Effector memory CD8-positive, alpha-beta T cell (primary cell): Measurements from ENCODE around the gene TUBGCP3.
A peak's percentile ranks its signal among the peaks of the same experiment; 100 is the strongest.
"Not testable (repeated sequence)": the region's sequence is repeated elsewhere in the genome, so short reads cannot be mapped to it uniquely, and the experiment has no call there.

Experiments
- ATAC-seq: fragments of 150-1000 bp; cut with Tn5 transposase; replicated peaks from 2 replicates; pipeline ENCODE4 v1.10.0; 2021; ENCODE audit warnings: mild to moderate bottlenecking, moderate library complexity
- DNase-seq, 3 experiments: peaks; one replicate each; pipeline ENCODE4 v3.0.0; 2021
- H3K27ac Mint-ChIP-seq, 2 donors: one replicate each; pipeline ENCODE4 v1.8.0; 2022; ENCODE audit warnings: mild to moderate bottlenecking in 2 of 2, mixed read lengths in 2 of 2, moderate library complexity in 2 of 2
- H3K27me3 Mint-ChIP-seq, 2 donors: one replicate each; pipeline ENCODE4 v1.8.0; 2022; ENCODE audit warnings: mixed read lengths in 2 of 2
- H3K36me3 Mint-ChIP-seq: one replicate; pipeline ENCODE4 v1.8.0; 2022; ENCODE audit warnings: mild to moderate bottlenecking, moderate library complexity, mixed read lengths; ENCODE audit not compliant: insufficient read depth
- H3K4me1 Mint-ChIP-seq, 2 donors: one replicate each; pipeline ENCODE4 v1.8.0; 2022; ENCODE audit warnings: low read depth in 2 of 2, mixed read lengths in 2 of 2
- H3K4me3 Mint-ChIP-seq, 2 donors: one replicate each; pipeline ENCODE4 v1.8.0; 2022; ENCODE audit warnings: mild to moderate bottlenecking in 2 of 2, mixed read lengths in 2 of 2, moderate library complexity in 2 of 2
- H3K9me3 Mint-ChIP-seq, 2 donors: one replicate each; pipeline ENCODE4 v1.8.0; 2022; ENCODE audit warnings: mixed read lengths in 2 of 2
- total RNA-seq, 9 experiments: gene quantifications; one replicate each; lab custom pipeline; 2026; lab: John Stamatoyannopoulos, UW

The TUBGCP3 gene, protein sequence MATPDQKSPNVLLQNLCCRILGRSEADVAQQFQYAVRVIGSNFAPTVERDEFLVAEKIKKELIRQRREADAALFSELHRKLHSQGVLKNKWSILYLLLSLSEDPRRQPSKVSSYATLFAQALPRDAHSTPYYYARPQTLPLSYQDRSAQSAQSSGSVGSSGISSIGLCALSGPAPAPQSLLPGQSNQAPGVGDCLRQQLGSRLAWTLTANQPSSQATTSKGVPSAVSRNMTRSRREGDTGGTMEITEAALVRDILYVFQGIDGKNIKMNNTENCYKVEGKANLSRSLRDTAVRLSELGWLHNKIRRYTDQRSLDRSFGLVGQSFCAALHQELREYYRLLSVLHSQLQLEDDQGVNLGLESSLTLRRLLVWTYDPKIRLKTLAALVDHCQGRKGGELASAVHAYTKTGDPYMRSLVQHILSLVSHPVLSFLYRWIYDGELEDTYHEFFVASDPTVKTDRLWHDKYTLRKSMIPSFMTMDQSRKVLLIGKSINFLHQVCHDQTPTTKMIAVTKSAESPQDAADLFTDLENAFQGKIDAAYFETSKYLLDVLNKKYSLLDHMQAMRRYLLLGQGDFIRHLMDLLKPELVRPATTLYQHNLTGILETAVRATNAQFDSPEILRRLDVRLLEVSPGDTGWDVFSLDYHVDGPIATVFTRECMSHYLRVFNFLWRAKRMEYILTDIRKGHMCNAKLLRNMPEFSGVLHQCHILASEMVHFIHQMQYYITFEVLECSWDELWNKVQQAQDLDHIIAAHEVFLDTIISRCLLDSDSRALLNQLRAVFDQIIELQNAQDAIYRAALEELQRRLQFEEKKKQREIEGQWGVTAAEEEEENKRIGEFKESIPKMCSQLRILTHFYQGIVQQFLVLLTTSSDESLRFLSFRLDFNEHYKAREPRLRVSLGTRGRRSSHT
- 34.8 to 69.7 (median 41.5) reads per million in 9 experiments for total RNA-seq

DNA sequence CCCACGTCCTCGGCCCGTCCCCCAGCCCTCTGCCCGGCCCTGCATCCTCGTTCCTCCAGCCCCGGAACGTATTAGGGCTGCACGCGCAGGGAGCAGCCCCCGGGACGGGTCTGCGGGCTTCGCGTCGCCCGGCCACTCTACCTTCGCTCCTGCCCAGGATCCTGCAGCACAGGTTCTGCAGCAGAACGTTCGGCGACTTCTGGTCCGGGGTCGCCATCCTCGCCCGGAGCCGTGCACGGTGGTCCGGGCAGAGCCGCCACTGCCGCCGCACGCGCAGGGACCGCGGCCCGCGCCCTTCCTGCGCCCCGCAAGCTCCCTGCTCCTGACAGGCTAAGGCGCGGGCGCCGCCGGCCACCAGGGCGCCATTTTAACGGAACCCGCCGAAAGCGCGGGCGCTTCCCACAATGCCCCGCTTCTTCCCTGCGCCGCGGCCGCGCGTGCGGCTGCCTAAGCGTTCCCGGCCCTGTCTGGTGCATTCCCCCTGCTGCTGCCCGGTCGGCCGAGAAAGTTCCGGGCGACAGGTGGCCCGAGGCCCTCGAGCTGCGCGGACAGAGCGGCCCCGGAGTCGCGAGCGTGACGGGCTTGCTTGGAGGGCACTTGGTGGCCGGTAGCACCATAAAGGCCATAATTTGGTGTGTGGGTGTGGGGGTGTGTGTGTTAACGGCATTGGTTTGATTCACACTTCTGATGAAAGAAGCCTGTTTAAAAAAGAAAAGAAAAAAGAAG, at the start of gene TUBGCP3:
TUBGCP3 (minus strand) TSS at position 390 of the 726 bp plus-strand sequence; CDS start at position 217, 173 bp downstream.
- Mint-ChIP-seq H3K4me1 (peaks cover 24 to 25% of the 10 kb centered on the region in 2 donors), H3K27ac (peak within 1 kb of the TSS; percentile 91 to 98), H3K9me3 (no peaks in the 10 kb centered on the region), H3K4me3 (peak within 1 kb of the TSS; percentile 94 to 96), H3K27me3 (peaks cover 0 to 7% of the 10 kb centered on the region in 2 donors), H3K36me3 (peaks cover 12% of the 10 kb centered on the region)
- ATAC-seq = peak; percentile 85
- DNase-seq = peak; percentile 58 to 71 (median 70)

DNA sequence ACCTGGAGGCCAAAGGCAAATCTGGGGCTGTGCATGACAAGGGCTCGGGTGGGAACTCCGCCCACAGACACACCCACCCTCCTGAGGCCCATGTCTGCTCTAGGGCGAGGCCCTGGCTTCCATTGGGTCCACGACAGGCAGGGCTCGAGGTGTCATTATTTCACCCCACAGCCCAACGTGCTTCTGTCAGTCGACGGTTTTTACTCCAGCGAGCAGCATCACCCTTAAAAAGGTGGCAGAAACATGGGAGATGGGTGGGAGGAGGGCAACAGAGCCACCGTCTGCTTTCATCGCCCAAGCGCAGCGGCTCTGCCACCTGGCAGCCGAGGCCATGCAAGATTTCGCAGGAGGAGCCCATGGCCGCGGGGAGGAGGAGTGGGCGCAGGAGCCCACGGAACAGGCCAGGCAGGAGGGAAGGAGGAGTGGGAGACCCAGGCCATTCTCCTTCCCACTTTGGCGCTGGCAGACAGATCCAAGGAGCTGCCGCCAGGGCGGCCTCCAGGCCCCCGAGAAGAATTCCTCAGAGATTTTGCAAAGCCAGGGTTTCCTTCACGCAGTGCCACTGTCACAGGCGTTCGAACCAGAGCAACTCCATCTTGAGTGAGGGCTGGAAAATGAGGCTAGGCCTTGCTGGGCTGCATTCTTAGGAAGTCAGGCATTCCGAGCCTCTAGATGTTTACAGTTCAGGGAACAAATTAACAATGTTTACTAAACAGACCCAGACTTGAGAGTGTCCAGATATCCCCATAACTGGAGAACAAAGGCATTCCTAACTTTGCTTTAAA, 49.3 kb upstream of the TUBGCP3 start:
- ATAC-seq = no peak
- DNase-seq = no peak
- Mint-ChIP-seq H3K9me3 (no peaks in the 10 kb centered on the region), H3K27me3 (peaks cover 41 to 60% of the 10 kb centered on the region in 2 donors), H3K4me3 (no peak overlapping the region), H3K36me3 (peaks cover 4% of the 10 kb centered on the region), H3K27ac (no peak overlapping the region), H3K4me1 (peaks cover 0 to 2% of the 10 kb centered on the region in 2 donors)

DNA sequence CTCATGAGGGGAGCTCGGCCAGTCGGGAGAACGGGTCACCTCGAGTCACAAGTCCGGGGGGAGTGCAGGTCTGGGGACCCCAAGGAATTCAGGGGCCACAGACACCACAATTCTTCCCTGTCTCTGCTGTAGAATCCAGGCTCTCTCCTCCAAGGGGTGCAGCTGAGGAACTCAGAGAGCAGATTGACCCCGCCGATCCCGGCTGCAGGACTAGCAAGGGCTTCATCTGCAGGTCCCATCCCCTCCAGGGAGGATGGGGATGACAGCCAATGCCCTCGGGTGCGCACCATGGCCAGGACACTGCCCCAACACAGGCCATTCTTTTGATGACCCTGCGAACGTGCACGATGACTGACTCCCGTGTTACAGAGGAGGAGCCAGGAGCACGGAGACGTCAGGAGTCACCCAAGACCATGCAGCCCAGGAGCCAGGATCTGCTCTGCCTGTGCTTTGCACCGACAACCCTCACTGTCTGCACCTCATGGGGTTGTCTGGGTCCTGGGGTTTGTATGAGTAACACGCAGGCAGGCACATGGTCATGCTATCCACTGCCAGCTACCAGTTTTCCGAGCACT, 48.5 kb upstream of the TUBGCP3 start:
- H3K27ac Mint-ChIP-seq = no peak overlapping the region
- H3K4me3 Mint-ChIP-seq = no peak overlapping the region

DNA sequence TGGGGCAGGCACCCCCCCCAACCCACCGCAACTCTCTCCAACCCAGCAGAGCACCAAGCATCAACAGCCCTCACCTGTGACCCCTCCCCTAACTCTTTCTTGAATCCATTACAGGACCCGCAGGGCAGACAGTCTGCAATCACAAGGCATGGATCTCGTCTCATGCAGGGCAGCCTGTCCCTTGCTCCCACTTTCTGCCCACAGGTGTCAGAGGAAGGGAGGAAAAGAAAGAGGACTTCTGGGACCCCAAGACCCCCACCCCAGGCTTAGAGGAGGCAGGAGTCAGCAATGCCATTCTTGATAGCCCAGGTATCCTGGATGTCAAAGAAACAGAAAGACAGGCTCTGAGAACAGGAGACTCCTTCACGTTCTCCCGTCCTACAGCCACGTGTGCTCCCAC, 47.4 kb upstream of the TUBGCP3 start:
- H3K9me3 Mint-ChIP-seq = no peaks in the 10 kb centered on the region
- H3K27me3 Mint-ChIP-seq = peaks cover 43 to 58% of the 10 kb centered on the region in 2 donors
- H3K4me3 Mint-ChIP-seq = no peak overlapping the region
- DNase-seq (no peak), ATAC-seq (no peak)
- H3K27ac Mint-ChIP-seq = no peak overlapping the region
- peaks cover 4% of the 10 kb centered on the region for H3K36me3 Mint-ChIP-seq
- H3K4me1 Mint-ChIP-seq = no peaks in the 10 kb centered on the region

More for the DNA sequence above, 48.5 kb upstream of the TUBGCP3 start:
- Mint-ChIP-seq H3K27me3 (peaks cover 36 to 54% of the 10 kb centered on the region in 2 donors), H3K4me1 (peaks cover 0 to 2% of the 10 kb centered on the region in 2 donors), H3K9me3 (no peaks in the 10 kb centered on the region), H3K36me3 (peaks cover 4% of the 10 kb centered on the region)
- DNase-seq = no peak
- ATAC-seq = no peak

DNA sequence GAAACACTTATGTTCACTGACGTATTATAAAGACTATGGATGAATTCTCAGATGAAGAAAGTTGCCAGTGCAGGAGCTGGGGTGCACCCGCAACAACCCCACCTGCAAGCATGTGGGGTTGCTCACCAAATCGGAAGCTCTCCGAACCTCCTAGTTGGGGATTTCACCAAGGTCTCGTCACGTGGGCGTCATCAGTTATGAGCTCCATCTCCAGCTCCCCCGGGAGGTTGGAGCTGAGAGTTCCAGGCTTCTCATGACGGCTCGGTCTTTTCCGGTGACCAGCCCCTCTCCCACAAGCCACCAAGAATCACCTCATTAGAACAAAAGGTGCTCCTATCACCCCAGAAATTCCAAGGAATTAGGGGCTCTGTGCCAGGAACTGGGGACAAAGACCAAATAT, 46.1 kb upstream of the TUBGCP3 start:
- H3K9me3 Mint-ChIP-seq = no peaks in the 10 kb centered on the region
- no peaks in the 10 kb centered on the region for H3K4me1 Mint-ChIP-seq
- H3K4me3 Mint-ChIP-seq = no peak overlapping the region
- H3K36me3 Mint-ChIP-seq = peaks cover under 1% of the 10 kb centered on the region
- ATAC-seq (no peak), DNase-seq (no peak)
- no peak overlapping the region for H3K27ac Mint-ChIP-seq
- peaks cover 34 to 46% of the 10 kb centered on the region in 2 donors for H3K27me3 Mint-ChIP-seq

DNA sequence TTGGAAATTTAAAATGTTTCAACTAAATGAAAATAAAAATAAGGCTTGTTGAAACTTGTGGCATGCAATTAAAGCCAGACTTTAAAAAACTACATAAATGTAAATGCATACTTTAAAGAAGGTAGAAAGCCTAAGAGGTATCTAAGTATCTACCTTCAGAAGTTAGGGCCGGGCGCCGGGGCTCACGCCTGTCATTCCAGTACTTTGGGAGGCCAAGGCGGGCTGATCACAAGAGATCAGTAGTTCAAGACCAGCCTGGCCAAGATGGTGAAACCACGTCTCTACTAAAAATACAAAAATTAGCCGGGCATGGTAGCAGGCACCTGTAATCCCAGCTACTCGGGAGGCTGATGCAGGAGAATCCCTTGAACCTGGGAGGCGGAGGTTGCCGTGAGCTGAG, 42.3 kb upstream of the TUBGCP3 start:
- H3K27me3 Mint-ChIP-seq = peaks cover 9 to 34% of the 10 kb centered on the region in 2 donors
- H3K27ac Mint-ChIP-seq, H3K36me3 Mint-ChIP-seq, ATAC-seq, H3K4me1 Mint-ChIP-seq, H3K4me3 Mint-ChIP-seq, H3K9me3 Mint-ChIP-seq, DNase-seq: not testable (repeated sequence)

DNA sequence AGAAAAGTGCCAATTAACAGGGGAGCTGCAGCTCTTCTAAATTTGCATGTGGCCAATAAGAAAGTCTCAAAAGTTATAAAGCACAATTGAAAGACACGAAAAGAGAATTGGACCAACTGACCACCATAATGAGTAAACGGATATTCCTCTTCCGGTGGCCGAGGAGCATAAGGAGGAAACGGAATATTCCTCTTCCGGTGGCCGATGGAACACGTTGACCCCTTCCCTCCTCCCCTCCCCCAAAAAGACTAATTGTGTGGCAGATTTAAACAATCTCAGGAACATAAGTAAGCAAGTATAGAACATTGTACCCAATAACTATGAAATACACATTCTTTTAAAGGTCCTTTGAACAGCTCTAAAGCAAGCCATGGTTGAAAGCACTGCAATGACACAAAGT, 41.2 kb upstream of the TUBGCP3 start:
- Mint-ChIP-seq H3K27me3 (peaks cover 17 to 44% of the 10 kb centered on the region in 2 donors), H3K9me3 (no peaks in the 10 kb centered on the region), H3K4me3 (no peak overlapping the region), H3K27ac (no peak overlapping the region), H3K36me3 (no peaks in the 10 kb centered on the region), H3K4me1 (no peaks in the 10 kb centered on the region)
- ATAC-seq = no peak
- no peak for DNase-seq

DNA sequence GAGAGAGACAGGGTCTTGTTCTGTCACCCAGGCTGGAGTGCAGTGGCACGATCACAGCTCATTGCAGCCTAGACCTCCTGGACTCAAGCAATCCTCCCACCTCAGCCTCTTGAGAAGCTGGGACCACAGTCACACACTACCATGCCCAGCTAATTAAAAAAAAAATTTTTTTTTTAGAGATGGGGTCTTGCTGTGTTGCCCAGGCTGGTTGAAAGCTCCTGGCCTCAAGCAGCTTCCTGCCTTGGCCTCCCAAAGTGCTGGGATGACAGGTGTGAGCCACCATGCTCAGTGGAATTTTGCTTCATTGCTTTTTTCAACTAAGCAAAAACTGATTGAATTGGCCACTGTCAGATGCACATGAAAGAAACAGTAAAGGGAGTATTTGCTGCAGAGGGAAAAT, 39.7 kb upstream of the TUBGCP3 start:
- H3K36me3 Mint-ChIP-seq, DNase-seq, H3K4me1 Mint-ChIP-seq, ATAC-seq, H3K4me3 Mint-ChIP-seq, H3K9me3 Mint-ChIP-seq, H3K27ac Mint-ChIP-seq: not testable (repeated sequence)
- H3K27me3 Mint-ChIP-seq = peaks cover 32 to 52% of the 10 kb centered on the region in 2 donors

DNA sequence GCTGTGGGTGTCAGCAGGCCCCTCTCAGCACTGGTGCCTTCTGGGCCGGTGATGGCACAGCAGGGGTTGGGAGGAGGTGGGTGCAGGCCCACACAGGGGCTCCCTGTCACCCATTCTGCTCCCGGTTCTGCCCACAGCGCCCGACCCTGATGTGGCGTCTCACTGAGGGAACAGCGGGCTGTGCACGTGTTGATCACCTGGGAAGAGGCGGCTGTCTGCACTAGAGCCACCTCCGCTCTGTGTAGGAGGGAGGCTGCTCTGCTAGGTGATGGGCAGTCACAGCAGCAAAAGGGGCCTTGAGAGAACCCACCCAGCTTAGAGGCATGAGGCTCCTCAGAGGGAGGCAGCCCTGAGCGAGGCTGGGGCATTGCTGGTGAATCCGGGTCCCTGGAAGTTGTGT, 39.2 kb upstream of the TUBGCP3 start:
- Mint-ChIP-seq H3K4me1 (no peaks in the 10 kb centered on the region), H3K4me3 (no peak overlapping the region), H3K27ac (no peak overlapping the region), H3K27me3 (peaks cover 36 to 57% of the 10 kb centered on the region in 2 donors), H3K36me3 (no peaks in the 10 kb centered on the region), H3K9me3 (no peaks in the 10 kb centered on the region)
- DNase-seq (no peak), ATAC-seq (no peak)

DNA sequence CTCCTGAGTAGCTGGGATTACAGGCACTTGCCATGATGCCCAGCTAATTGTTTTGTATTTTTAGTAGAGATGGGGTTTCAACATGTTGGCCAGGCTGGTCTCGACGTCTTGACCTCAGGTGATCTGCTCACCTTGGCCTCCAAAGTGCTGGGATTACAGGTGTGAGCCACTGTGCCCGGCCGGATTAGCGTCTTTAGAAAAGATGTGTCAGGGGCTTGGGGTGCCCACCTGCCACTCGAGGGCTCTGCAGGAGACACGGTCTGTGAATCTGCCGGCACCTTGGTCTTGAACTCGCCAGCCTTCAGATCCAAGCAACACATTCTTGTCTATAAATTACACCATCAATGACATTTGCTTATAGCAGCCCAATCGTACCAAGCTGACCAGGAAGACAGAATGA, 38.8 kb upstream of the TUBGCP3 start:
- Mint-ChIP-seq H3K4me1 (no peaks in the 10 kb centered on the region), H3K27me3 (peaks cover 38 to 61% of the 10 kb centered on the region in 2 donors), H3K27ac (no peak overlapping the region), H3K9me3 (no peaks in the 10 kb centered on the region), H3K4me3 (no peak overlapping the region), H3K36me3 (no peaks in the 10 kb centered on the region)
- DNase-seq (no peak), ATAC-seq (no peak)

DNA sequence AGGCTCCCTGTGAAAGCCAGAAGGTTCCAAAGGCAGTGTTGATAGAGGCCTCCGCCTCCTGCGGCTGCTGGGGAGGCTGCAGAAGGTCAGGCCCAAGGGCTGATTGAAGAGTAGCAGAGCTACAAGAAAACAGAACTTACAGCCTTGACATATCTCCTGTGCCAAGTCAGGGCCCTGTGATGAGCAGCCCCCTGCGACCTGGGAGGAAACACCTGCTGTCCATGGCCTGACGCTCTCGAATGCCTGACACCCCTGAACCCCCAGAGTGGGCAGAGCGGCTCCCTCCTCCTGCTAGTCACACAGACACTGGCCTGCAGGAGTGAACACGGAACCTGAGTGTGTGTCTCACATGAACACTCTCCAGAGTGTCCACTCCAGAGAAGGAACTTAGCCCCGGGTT, 38.2 kb upstream of the TUBGCP3 start:
- no peak overlapping the region for H3K27ac Mint-ChIP-seq
- H3K4me3 Mint-ChIP-seq = no peak overlapping the region
- no peaks in the 10 kb centered on the region for H3K36me3 Mint-ChIP-seq
- DNase-seq = no peak
- ATAC-seq = no peak
- H3K27me3 Mint-ChIP-seq = peaks cover 34 to 56% of the 10 kb centered on the region in 2 donors
- no peaks in the 10 kb centered on the region for H3K9me3 Mint-ChIP-seq
- no peaks in the 10 kb centered on the region for H3K4me1 Mint-ChIP-seq

DNA sequence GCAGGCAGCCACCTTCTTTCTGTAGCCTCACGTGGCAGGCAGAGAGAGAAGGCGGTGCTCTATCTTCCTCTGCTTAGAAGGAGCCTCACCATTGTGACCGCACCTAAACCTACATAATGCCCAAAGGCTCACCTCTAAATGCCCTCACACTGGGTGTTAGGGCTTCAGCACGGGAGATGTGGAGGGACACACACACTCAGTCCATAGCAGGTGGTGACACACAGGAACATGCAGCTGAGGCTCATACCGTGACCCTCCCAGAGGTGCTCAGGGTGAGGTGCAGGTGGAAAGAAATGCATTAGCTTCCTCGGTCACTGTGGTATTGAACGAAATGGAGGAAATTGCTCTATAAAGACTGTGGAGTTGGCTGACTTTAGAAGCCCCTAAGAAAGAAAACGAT, 37.7 kb upstream of the TUBGCP3 start:
- no peak overlapping the region for H3K27ac Mint-ChIP-seq
- H3K4me1 Mint-ChIP-seq = no peaks in the 10 kb centered on the region
- no peak for DNase-seq
- H3K27me3 Mint-ChIP-seq = peaks cover 29 to 56% of the 10 kb centered on the region in 2 donors
- ATAC-seq = no peak
- H3K36me3 Mint-ChIP-seq = no peaks in the 10 kb centered on the region
- H3K4me3 Mint-ChIP-seq = no peak overlapping the region
- H3K9me3 Mint-ChIP-seq = no peaks in the 10 kb centered on the region
